Stimulated activated CD4-positive, alpha-beta T cell treated with anti-CD3 and anti-CD28 coated beads, TNF-alpha, amount 100 ng/mL, for 24 hours (primary cell): ENCODE data around the gene IL1RAP.
"Not testable (repeated sequence)": the region's sequence is repeated elsewhere in the genome, so short reads cannot be mapped to it uniquely, and the experiment has no call there.

Source experiments
- DNase-seq, 3 experiments: peaks; one replicate each; pipeline ENCODE4 v3.0.0-alpha.2; 2020; ENCODE audit warnings: low read depth in 3 of 3

Gene IL1RAP

GRCh38 chr3:190666821-190667220 is 152.9 kb downstream of the IL1RAP start:
- no peak for DNase-seq

GRCh38 chr3:190671658-190672057 is 157.8 kb downstream of the IL1RAP start:
- DNase-seq, result no peak

GRCh38 chr3:190673148-190673547 is 159.3 kb downstream of the IL1RAP start:
- DNase-seq, result no peak

- DNase-seq, result no peak
Measured at GRCh38 chr3:190676481-190676880, 162.6 kb downstream of the IL1RAP start.

GRCh38 chr3:190677001-190677400 is 163.1 kb downstream of the IL1RAP start:
- DNase-seq, result no peak

- DNase-seq, result not testable (repeated sequence)
Measured at GRCh38 chr3:190677868-190678267, 164.0 kb downstream of the IL1RAP start.

- no peak for DNase-seq
Measured at GRCh38 chr3:190680691-190681090, 166.8 kb downstream of the IL1RAP start.

GRCh38 chr3:190684776-190685175 is 170.9 kb downstream of the IL1RAP start:
- no peak for DNase-seq

- DNase-seq, result no peak
Measured at GRCh38 chr3:190686011-190686410, 172.1 kb downstream of the IL1RAP start.

- DNase-seq, result no peak
Measured at GRCh38 chr3:190690246-190690645, 176.4 kb downstream of the IL1RAP start.

- no peak for DNase-seq
Measured at GRCh38 chr3:190692256-190692655, 178.4 kb downstream of the IL1RAP start.

GRCh38 chr3:190694335-190695001 is 180.6 kb downstream of the IL1RAP start:
- no peak for DNase-seq

- DNase-seq, result no peak
Measured at GRCh38 chr3:190695225-190695624, 181.3 kb downstream of the IL1RAP start.

- no peak for DNase-seq
Measured at GRCh38 chr3:190695994-190696393, 182.1 kb downstream of the IL1RAP start.

- DNase-seq, result no peak
Measured at GRCh38 chr3:190696777-190697501, 183.1 kb downstream of the IL1RAP start.

- DNase-seq, result no peak
Measured at GRCh38 chr3:190697502-190697830, 183.6 kb downstream of the IL1RAP start.

GRCh38 chr3:190697901-190698300 is 184.0 kb downstream of the IL1RAP start:
- DNase-seq, result no peak

- no peak for DNase-seq
Measured at GRCh38 chr3:190699776-190700175, 185.9 kb downstream of the IL1RAP start.

- DNase-seq, result peak in 1 of 3 experiments; percentile 4
Measured at GRCh38 chr3:190701096-190701532, 187.2 kb downstream of the IL1RAP start.

GRCh38 chr3:190706582-190706981 is 192.7 kb downstream of the IL1RAP start:
- DNase-seq, result no peak
